HG03432 (cell line): ENCODE data around the gene SWAP70.

Experiments
- ATAC-seq: cut with Tn5 transposase; IDR thresholded peaks from one replicate; pipeline ENCODE4 v1.9.1; 2021; ENCODE audit warnings: mild to moderate bottlenecking, moderate library complexity; ENCODE audit not compliant: unreplicated experiment

The SWAP70 gene

GRCh38 chr11:9651481-9651880 is 12.4 kb upstream of the SWAP70 start:
- ATAC-seq = no peak

GRCh38 chr11:9651899-9652748 is 11.8 kb upstream of the SWAP70 start:
- no peak for ATAC-seq

- ATAC-seq = no peak
Observed at GRCh38 chr11:9653871-9654270, 10.0 kb upstream of the SWAP70 start.

- no peak for ATAC-seq
Observed at GRCh38 chr11:9656864-9657263, 7.0 kb upstream of the SWAP70 start.

GRCh38 chr11:9657531-9657930 is 6.3 kb upstream of the SWAP70 start:
- no peak for ATAC-seq

GRCh38 chr11:9660886-9661285 is 3.0 kb upstream of the SWAP70 start:
- ATAC-seq = no peak

GRCh38 chr11:9662273-9662672 is 1.6 kb upstream of the SWAP70 start:
- no peak for ATAC-seq

- peak; percentile 51 for ATAC-seq
Observed at GRCh38 chr11:9664276-9665171, 647 bp downstream of the SWAP70 start.

GRCh38 chr11:9665749-9666148 is 1.9 kb downstream of the SWAP70 start:
- ATAC-seq = no peak

- no peak for ATAC-seq
Observed at GRCh38 chr11:9669954-9670353, 6.1 kb downstream of the SWAP70 start.

- no peak for ATAC-seq
Observed at GRCh38 chr11:9672288-9672916, 8.5 kb downstream of the SWAP70 start.

- no peak for ATAC-seq
Observed at GRCh38 chr11:9672918-9673317, 9.0 kb downstream of the SWAP70 start.

GRCh38 chr11:9675691-9676090 is 11.8 kb downstream of the SWAP70 start:
- no peak for ATAC-seq

- no peak for ATAC-seq
Observed at GRCh38 chr11:9677951-9678350, 14.1 kb downstream of the SWAP70 start.

GRCh38 chr11:9678576-9678975 is 14.7 kb downstream of the SWAP70 start:
- no peak for ATAC-seq

- no peak for ATAC-seq
Observed at GRCh38 chr11:9680028-9680427, 16.2 kb downstream of the SWAP70 start.

- ATAC-seq = peak; percentile 47
Observed at GRCh38 chr11:9681583-9682372, 17.9 kb downstream of the SWAP70 start.

- no peak for ATAC-seq
Observed at GRCh38 chr11:9687711-9688477, 24.0 kb downstream of the SWAP70 start.

- peak; percentile 87 for ATAC-seq
Observed at GRCh38 chr11:9688716-9689511, 25.0 kb downstream of the SWAP70 start.
